HG02981 (cell line): Measurements from ENCODE around the gene KRTCAP2.
"Not testable (repeated sequence)": the region's sequence is repeated elsewhere in the genome, so short reads cannot be mapped to it uniquely, and the experiment has no call there.

ENCODE experiments used
- ATAC-seq: cut with Tn5 transposase; IDR thresholded peaks from one replicate; pipeline ENCODE4 v1.9.1; 2021; ENCODE audit warnings: mild to moderate bottlenecking, moderate library complexity; ENCODE audit not compliant: unreplicated experiment

KRTCAP2 gene

GRCh38 chr1:155200920-155201319 lies 27.8 kb upstream of the KRTCAP2 start:
- no peak for ATAC-seq

DNA sequence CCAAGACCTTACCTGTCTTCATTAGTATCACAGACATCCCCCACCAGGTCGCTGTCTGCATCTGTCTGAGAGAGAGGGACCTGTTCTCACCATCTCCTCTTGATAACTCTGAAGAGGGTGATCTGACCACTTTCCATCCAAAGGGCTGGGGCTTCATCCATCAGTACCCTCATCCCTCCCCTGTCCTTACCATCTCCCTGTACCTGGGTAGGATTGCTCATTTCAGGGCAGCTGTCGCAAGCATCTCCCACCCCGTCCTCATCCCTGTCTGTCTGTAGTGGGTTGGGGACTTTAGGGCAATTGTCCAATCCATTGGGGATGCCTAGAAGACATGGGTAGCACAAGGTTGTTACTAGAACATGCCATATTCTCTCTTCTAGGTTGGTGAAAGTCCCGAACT lies 26.7 kb upstream of the KRTCAP2 start:
- ATAC-seq, result no peak

DNA sequence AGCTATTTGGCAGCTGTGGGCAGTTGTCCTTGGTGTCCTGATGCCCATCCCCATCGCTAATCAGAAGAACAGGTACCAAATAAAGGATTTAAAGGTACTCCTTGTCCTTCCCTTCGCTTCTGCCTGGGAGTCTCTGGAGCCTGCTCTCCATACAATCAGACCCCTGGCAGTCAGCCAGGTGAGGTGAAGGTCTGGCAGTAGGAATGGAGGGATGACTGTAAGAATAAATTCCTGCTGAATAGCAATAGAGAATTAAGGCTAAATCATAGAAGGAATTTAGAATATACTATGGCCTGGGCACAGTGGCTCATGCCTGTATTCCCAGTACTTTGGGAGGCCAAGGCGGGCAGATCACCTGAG lies 25.4 kb upstream of the KRTCAP2 start:
- ATAC-seq, result no peak

- no peak for ATAC-seq
These were observed 24.9 kb upstream of the KRTCAP2 start for GRCh38 chr1:155197901-155198546.

DNA sequence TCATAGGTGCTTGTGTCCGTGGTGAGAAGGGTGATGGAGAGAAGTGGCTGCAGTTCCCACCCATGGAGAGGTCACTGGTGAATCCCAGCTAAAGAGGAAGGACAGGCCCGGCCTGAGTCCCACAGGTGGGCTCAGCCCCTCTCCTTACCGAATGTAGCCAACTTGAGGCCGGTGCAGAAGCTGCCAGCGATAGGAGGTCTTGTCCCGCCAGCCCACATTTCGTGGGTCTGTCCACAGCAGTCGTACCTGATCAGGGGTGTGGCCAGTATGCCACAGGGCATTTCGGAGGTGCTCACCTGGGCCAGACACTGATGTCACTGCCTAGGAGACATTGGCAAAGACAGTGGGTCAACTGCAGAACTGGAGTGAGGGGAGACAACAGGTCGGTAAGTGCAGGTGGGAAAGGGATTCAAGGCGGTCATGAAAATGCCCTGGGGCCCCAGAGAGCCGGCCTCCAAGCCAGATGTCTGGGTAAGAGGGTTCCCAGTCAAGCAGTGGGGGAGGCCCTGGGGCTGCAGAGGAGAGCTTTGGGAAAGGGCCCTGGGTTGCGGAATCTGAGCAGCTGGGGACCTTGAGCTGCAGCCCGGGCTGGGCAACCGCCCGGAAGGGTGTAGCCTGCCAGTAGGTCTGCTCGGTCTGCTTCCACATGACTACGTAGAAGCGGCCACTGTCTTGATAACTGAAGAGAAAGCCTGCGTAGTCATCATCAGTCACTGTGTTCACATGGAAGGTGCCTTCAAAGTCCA lies 24.0 kb upstream of the KRTCAP2 start:
- no peak for ATAC-seq

GRCh38 chr1:155196103-155196892 lies 23.2 kb upstream of the KRTCAP2 start:
- no peak for ATAC-seq

DNA sequence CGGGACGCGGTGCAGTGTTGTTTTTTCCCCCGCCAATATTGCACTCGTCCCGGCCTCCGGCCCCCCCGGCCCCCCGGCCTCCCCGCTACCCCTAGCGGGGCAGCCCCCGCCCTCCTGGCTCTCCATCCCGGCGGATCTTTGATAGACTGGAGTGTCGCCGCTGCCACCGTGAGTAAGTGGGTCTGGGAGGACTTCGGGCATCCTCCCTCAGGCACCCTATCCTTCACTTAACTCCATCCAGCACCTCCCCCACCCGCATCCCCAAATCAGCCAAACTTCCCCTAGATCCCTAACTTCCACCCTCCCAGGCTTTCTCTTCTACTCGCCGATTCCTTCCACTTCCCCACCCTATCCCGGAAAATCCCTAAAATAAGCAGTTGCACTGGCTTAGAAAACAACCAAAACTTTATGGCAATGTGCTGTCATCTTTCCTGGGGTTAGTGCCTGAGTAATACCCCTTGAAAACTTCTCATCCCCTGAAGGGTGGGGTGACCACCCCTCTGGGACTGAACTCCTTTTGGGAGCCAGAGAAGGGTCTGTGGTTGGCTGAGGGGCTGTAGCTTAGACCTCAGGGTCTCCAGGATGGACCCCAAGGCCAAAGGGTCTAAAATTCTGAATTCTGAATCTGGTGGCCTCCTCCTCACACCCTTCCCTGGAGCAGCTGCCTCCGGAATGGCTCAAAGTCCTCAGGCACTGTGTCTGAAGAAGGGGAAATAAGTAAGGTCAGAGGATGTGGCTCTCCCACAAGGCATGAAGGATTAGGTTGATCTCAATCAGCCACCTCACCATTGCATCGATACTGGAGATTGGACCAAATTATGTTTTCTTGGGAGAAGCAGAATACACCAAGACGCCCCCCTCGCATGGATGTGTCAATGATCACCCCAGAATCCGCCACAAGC lies 22.3 kb upstream of the KRTCAP2 start:
- no peak for ATAC-seq

GRCh38 chr1:155193991-155194240 lies 20.8 kb upstream of the KRTCAP2 start:
- not testable (repeated sequence) for ATAC-seq

GRCh38 chr1:155193275-155193990 lies 20.3 kb upstream of the KRTCAP2 start:
- ATAC-seq, result peak; percentile 67

- ATAC-seq, result no peak
These were observed 19.5 kb upstream of the KRTCAP2 start for GRCh38 chr1:155192346-155193274.

DNA sequence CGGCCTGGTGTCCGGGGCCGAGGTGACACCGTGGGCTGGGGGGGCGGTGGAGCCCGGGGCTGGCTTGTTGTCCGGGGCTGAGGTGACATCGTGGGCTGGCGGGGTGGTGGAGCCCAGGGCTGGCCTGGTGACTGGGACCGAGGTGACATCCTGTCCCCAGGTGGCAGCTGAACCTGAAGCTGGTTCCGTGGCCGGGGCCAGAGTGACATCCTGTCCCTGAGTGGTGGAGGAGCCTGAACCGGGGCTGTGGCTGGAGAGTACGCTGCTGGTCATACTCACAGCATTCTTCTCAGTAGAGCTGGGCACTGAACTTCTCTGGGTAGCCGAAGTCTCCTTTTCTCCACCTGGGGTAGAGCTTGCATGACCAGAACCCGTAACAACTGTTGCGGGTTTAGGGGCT lies 18.8 kb upstream of the KRTCAP2 start:
- ATAC-seq, result no peak

DNA sequence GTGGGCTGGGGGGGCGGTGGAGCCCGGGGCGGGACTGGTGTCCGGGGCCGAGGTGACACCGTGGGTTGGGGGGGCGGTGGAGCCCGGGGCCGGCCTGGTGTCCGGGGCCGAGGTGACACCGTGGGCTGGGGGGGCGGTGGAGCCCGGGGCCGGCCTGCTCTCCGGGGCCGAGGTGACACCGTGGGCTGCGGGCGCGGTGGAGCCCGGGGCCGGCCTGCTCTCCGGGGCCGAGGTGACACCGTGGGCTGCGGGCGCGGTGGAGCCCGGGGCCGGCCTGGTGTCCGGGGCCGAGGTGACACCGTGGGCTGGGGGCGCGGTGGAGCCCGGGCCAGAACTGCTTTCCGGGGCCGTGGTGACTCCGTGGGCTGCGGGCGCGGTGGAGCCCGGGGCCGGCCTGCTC lies 16.8 kb upstream of the KRTCAP2 start:
- ATAC-seq, result not testable (repeated sequence)

DNA sequence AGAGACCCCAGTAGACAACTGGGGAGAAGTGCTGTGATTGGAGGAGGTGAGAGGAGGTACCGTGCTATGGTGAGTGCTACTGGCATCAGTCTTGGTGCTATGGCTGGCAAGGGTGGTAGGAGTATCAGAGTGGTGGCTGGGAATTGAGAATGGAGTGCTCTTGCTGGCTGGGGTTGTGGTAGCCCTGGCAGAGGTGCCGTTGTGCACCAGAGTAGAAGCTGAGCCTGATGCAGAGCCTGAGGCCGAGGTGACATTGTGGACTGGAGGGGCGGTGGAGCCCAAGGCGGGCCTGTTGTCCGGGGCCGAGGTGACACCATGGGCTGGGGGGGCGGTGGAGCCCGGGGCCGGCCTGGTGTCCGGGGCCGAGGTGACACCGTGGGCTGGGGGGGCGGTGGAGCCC lies 15.2 kb upstream of the KRTCAP2 start:
- ATAC-seq, result no peak

DNA sequence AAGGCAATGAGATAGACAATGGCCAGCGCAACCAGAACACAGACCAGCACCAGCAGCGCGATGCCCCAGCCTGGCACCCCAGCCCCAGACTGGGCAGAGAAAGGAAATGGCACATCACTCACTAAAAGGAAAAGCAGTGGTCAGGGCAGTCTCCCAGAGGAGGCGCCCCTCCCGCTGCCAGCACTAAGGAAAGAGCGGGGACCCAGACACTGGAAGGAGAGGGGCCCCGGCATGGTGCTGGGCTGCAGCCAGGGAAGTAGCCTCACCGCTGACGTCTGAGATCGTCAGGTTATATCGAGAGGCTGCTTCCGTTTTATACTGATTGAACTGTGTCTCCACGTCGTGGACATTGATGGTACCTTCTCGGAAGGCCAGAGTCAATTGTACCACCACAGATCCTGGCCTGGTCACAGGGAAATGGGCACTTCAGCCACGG lies 14.4 kb upstream of the KRTCAP2 start:
- no peak for ATAC-seq

- no peak for ATAC-seq
These were observed 13.8 kb upstream of the KRTCAP2 start for GRCh38 chr1:155186794-155187455.

- ATAC-seq, result no peak
These were observed 13.1 kb upstream of the KRTCAP2 start for GRCh38 chr1:155186067-155186793.

- no peak for ATAC-seq
These were observed 12.6 kb upstream of the KRTCAP2 start for GRCh38 chr1:155185783-155186066.
